B cell (primary cell): ENCODE results near the gene H2BK1. TPM values are rescaled to one million over a fixed set of nuclear protein-coding genes. Genes with fewer than 3 reads are reported as not detected.

Source experiments
- ATAC-seq: fragments of 200-7000 bp; cut with Tn5 transposase; one replicate; pipeline ENCODE4 v1.10.0; 2021; ENCODE audit warnings: low read depth, mild to moderate bottlenecking, moderate number of reproducible peaks, moderate library complexity
- CTCF ChIA-PET: fragments of 350-600 bp; sonication (Branson Sonifier 250); formaldehyde crosslinking; loops from one replicate; lab custom pipeline; 2021; ENCODE audit warnings: antibody characterized with exemption, inconsistent platforms; lab: Charles Lee
- POLR2A ChIA-PET: fragments of 350-600 bp; sonication (Branson Sonifier 250); formaldehyde crosslinking; loops from one replicate; lab custom pipeline; 2021; ENCODE audit warnings: antibody characterized with exemption; lab: Charles Lee
- DNase-seq: peaks from one replicate; pipeline ENCODE4 v3.0.0; 2013
- H2AFZ ChIP-seq: 2 replicates; pipeline ENCODE4 v1.6.1; 2012; ENCODE audit warnings: mild to moderate bottlenecking, low read depth, low read length; ENCODE audit not compliant: insufficient read depth, poor library complexity, severe bottlenecking
- H3K27ac ChIP-seq, 2 donors: 1 replicate in 1 of 2; 2 replicates in 1 of 2; pipeline ENCODE4 v1.5.1; 2012 to 2013; ENCODE audit warnings: low read length in 2 of 2, mild to moderate bottlenecking in 2 of 2, moderate library complexity in 1 of 2
- H3K27me3 ChIP-seq, 4 experiments: fragments of 200-600 bp in 1 of 4; sonication (generic) in 1 of 4; replicated peaks in 1 of 4; 1 replicate in 2 of 4; 2 replicates in 2 of 4; pipeline versions ENCODE4 v1.6.1 to v1.7.0; 2013 to 2016; ENCODE audit warnings: low read length in 3 of 4, mild to moderate bottlenecking in 2 of 4, mixed read lengths in 1 of 4, moderate library complexity in 1 of 4; ENCODE audit not compliant: insufficient read depth in 4 of 4, control insufficient read depth in 3 of 4; ENCODE audit errors: control extremely low read depth in 1 of 4
- H3K36me3 ChIP-seq, 2 experiments: replicated peaks in 1 of 2; 1 replicate in 1 of 2; 2 replicates in 1 of 2; pipeline versions ENCODE4 v1.6.1 to v1.7.1; 2013; ENCODE audit warnings: low read length in 1 of 2; ENCODE audit not compliant: insufficient read depth in 2 of 2, control insufficient read depth in 1 of 2; ENCODE audit errors: control extremely low read depth in 1 of 2, extremely low read depth in 1 of 2
- H3K4me1 ChIP-seq, 2 donors: fragments of 200-600 bp in 1 of 2; sonication (generic) in 1 of 2; 1 replicate in 1 of 2; 2 replicates in 1 of 2; pipeline versions ENCODE4 v1.5.1 to v1.6.1; 2013 to 2017; ENCODE audit warnings: low read length in 2 of 2; ENCODE audit not compliant: control insufficient read depth in 2 of 2, insufficient read depth in 2 of 2
- H3K4me2 ChIP-seq: replicated peaks from 2 replicates; pipeline ENCODE3; 2012; ENCODE audit warnings: mild to moderate bottlenecking, low read depth, low read length; ENCODE audit not compliant: poor library complexity, severe bottlenecking
- H3K4me3 ChIP-seq, 5 experiments: fragments of 200-600 bp in 1 of 5; sonication (generic) in 1 of 5; 1 replicate in 3 of 5; 2 replicates in 2 of 5; pipeline versions ENCODE4 v1.5.1 to v1.7.0; 2011 to 2016; ENCODE audit warnings: low read length in 4 of 5, mild to moderate bottlenecking in 4 of 5, low read depth in 2 of 5, control low read depth in 1 of 5, moderate library complexity in 1 of 5; ENCODE audit not compliant: insufficient read depth in 1 of 5; ENCODE audit errors: control extremely low read depth in 1 of 5, extremely low read depth in 1 of 5
- H3K79me2 ChIP-seq: fragments of 200-600 bp; sonication (generic); one replicate; pipeline ENCODE4 v1.6.0; 2016; ENCODE audit warnings: low read length; ENCODE audit not compliant: control insufficient read depth, insufficient read depth
- H3K9ac ChIP-seq: fragments of 200-600 bp; sonication (generic); 2 replicates; pipeline ENCODE4 v1.6.1; 2017; ENCODE audit warnings: mild to moderate bottlenecking, low read length, moderate library complexity
- H3K9me3 ChIP-seq, 3 donors: one replicate each; pipeline versions ENCODE4 v1.6.1 to v1.7.1; 2013; ENCODE audit warnings: low read length in 2 of 3; ENCODE audit not compliant: control insufficient read depth in 2 of 3, insufficient read depth in 1 of 3; ENCODE audit errors: control extremely low read depth in 1 of 3
- H4K20me1 ChIP-seq: 2 replicates; pipeline ENCODE4 v1.6.0; 2012; ENCODE audit warnings: mild to moderate bottlenecking, low read length; ENCODE audit not compliant: insufficient read depth, control insufficient read depth, poor library complexity, severe bottlenecking
- H3K27ac Mint-ChIP-seq: one replicate; pipeline ENCODE4 v1.8.0; 2021; ENCODE audit warnings: mixed read lengths
- H3K27me3 Mint-ChIP-seq: one replicate; pipeline ENCODE4 v1.8.0; 2021; ENCODE audit warnings: mixed read lengths
- H3K4me1 Mint-ChIP-seq: one replicate; pipeline ENCODE4 v1.8.0; 2021; ENCODE audit warnings: mixed read lengths
- H3K4me3 Mint-ChIP-seq: one replicate; pipeline ENCODE4 v1.8.0; 2021; ENCODE audit warnings: mixed read lengths
- H3K9me3 Mint-ChIP-seq: one replicate; pipeline ENCODE4 v1.8.0; 2022; ENCODE audit warnings: mixed read lengths; ENCODE audit not compliant: insufficient read depth
- CTCF ChIP-seq: fragments of 200-600 bp; IDR thresholded peaks from one replicate; pipeline ENCODE4 v1.8.0; 2022; ENCODE audit warnings: antibody characterized with exemption, mild to moderate bottlenecking
- EZH2 ChIP-seq: IDR thresholded peaks from 2 replicates; pipeline ENCODE4 v1.6.1; 2012; ENCODE audit warnings: borderline replicate concordance, low read depth, mild to moderate bottlenecking, moderate library complexity, low read length; ENCODE audit not compliant: insufficient read depth, poor library complexity, severe bottlenecking
- WGBS: methylation state at CpG from one replicate; pipeline ENCODE4 v1.1.5; 2013; ENCODE audit warnings: missing lambda C conversion rate; ENCODE audit not compliant: insufficient coverage; 5-methylcytosine and 5-hydroxymethylcytosine counted together
- intact Hi-C: fragments of 100-400 bp; cut with micrococcal nuclease; formaldehyde crosslinking; loops from one replicate; pipeline ENCODE4 v1.10.0; 2022
- polyA plus RNA-seq: library from polyadenylated mRNA; depleted of rRNA; stranded (reverse); fragments of >200 nt; gene quantifications from 2 replicates; pipeline ENCODE4 v1.2.3, GENCODE V29; 2012
- total RNA-seq, 2 donors: library from RNA; stranded (reverse); fragments of 120-200 nt in 1 of 2; gene quantifications; 1 replicate in 1 of 2; 2 replicates in 1 of 2; pipeline versions ENCODE4 v1.2.3 to v1.2.4, GENCODE V29; 2013 to 2022

Gene H2BK1
- total and polyA plus RNA-seq, 2 donors (not counting 1 experiment from before 2014, with no cell fraction given), result 4.2 TPM; not detected in 1

- H3K9me3 Mint-ChIP-seq, result no peaks in the 10 kb centered on the region
- H3K27ac Mint-ChIP-seq, result no peak within 1 kb of the TSS
- H3K4me3 Mint-ChIP-seq, result peak within 1 kb of the TSS; percentile 89
- no peaks in the 10 kb centered on the region for H4K20me1 ChIP-seq
- peaks cover 15% of the 10 kb centered on the region for H3K4me1 Mint-ChIP-seq
- H3K27ac ChIP-seq, result no peak within 1 kb of the TSS
- H3K9ac ChIP-seq, result peak within 1 kb of the TSS; percentile 60
- TF ChIP-seq EZH2, result peak; percentile 94
- no peak for TF ChIP-seq CTCF
- H3K36me3 ChIP-seq, result no peaks in the 10 kb centered on the region
- H3K27me3 Mint-ChIP-seq, result peaks cover 35% of the 10 kb centered on the region
- intact Hi-C loops, result no loop called here
- peak within 1 kb of the TSS in 4 of 5 experiments; percentile 19 to 57 (median 51) for H3K4me3 ChIP-seq
- ChIA-PET CTCF (interaction anchor here (0.7 to 1.0 kb wide), 3 partner anchors 7 to 26 kb away, joined by 3 to 4 read pairs (median 3); no protein-coding TSS in a partner anchor), POLR2A (no interaction called here)
- H3K27me3 ChIP-seq, result peaks cover 2 to 61% (median 51%) of the 10 kb centered on the region in 4 experiments
- H3K9me3 ChIP-seq, result peaks cover 0 to 8% (median 0%) of the 10 kb centered on the region in 3 donors
- peak within 1 kb of the TSS; percentile 76 for H2AFZ ChIP-seq
- peaks cover 10 to 28% of the 10 kb centered on the region in 2 donors for H3K4me1 ChIP-seq
- H3K4me2 ChIP-seq, result peak within 1 kb of the TSS; percentile 96
- ATAC-seq (peak; percentile 50), DNase-seq (peak; percentile 55)
- WGBS, result 2% methylated on average over 81 of the region's 101 CpGs
- H3K79me2 ChIP-seq, result no peaks in the 10 kb centered on the region
Observed at GRCh38 chr7:151167197-151167961, 42.9 kb downstream of the H2BK1 start, which contains the start of gene GBX1. TSS of gene GBX1 (minus strand) at chr7:151167694. CDS start at chr7:151167548, 146 bp downstream.
